Neuronal stem cell (in vitro differentiated cells): ENCODE data around the gene PARD3.

Source experiments
- DNase-seq: peaks from one replicate; pipeline ENCODE4 v3.0.0-alpha.2; 2013; ENCODE audit warnings: low spot score
- H2AFZ ChIP-seq: one replicate; pipeline ENCODE4 v1.6.1; 2013; ENCODE audit warnings: mild to moderate bottlenecking, low read length, inconsistent platforms
- H2AK5ac ChIP-seq: 2 replicates; pipeline ENCODE4 v1.6.1; 2013; ENCODE audit warnings: low read depth, mild to moderate bottlenecking, inconsistent platforms, low read length, moderate library complexity, mixed read lengths
- H2BK120ac ChIP-seq: 2 replicates; pipeline ENCODE4 v1.6.1; 2013; ENCODE audit warnings: low read depth, mild to moderate bottlenecking, inconsistent platforms, low read length, moderate library complexity, mixed read lengths
- H2BK12ac ChIP-seq: one replicate; pipeline ENCODE4 v1.6.1; 2013; ENCODE audit warnings: low read length, inconsistent platforms
- H2BK15ac ChIP-seq: 2 replicates; pipeline ENCODE4 v1.6.1; 2013; ENCODE audit warnings: mild to moderate bottlenecking, low read length, inconsistent platforms, mixed read lengths
- H2BK5ac ChIP-seq: one replicate; pipeline ENCODE4 v1.6.1; 2013; ENCODE audit warnings: inconsistent platforms, mild to moderate bottlenecking, low read length, moderate library complexity
- H3K14ac ChIP-seq: one replicate; pipeline ENCODE4 v1.6.1; 2013; ENCODE audit warnings: low read length, inconsistent platforms
- H3K18ac ChIP-seq: 2 replicates; pipeline ENCODE4 v1.6.1; 2013; ENCODE audit warnings: low read length, inconsistent platforms
- H3K23ac ChIP-seq: 2 replicates; pipeline ENCODE4 v1.6.1; 2013; ENCODE audit warnings: low read depth, mild to moderate bottlenecking, mixed read lengths, low read length, inconsistent platforms; ENCODE audit not compliant: poor library complexity
- H3K27ac ChIP-seq: replicated peaks from 3 replicates; pipeline ENCODE4 v1.5.1; 2013; ENCODE audit warnings: low read length, inconsistent platforms
- H3K27me3 ChIP-seq, 3 experiments: 2 replicates each; pipeline ENCODE4 v1.6.1; 2013; ENCODE audit warnings: low read length in 3 of 3, mild to moderate bottlenecking in 2 of 3, inconsistent platforms in 1 of 3, low read depth in 1 of 3, mixed read lengths in 1 of 3, moderate library complexity in 1 of 3; ENCODE audit not compliant: control insufficient read depth in 3 of 3, insufficient read depth in 3 of 3
- H3K36me3 ChIP-seq, 2 donors: replicated peaks in 1 of 2; 2 replicates each; pipeline ENCODE4 v1.6.1; 2013; ENCODE audit warnings: low read length in 2 of 2; ENCODE audit not compliant: control insufficient read depth in 2 of 2, insufficient read depth in 2 of 2
- H3K4ac ChIP-seq: 2 replicates; pipeline ENCODE4 v1.6.1; 2013; ENCODE audit warnings: inconsistent platforms, mild to moderate bottlenecking, low read length, moderate library complexity
- H3K4me1 ChIP-seq, 2 donors: 1 replicate in 1 of 2; 2 replicates in 1 of 2; pipeline ENCODE4 v1.6.1; 2013; ENCODE audit warnings: low read length in 2 of 2, low read depth in 1 of 2; ENCODE audit not compliant: control insufficient read depth in 2 of 2, insufficient read depth in 1 of 2
- H3K4me2 ChIP-seq: one replicate; pipeline ENCODE4 v1.6.1; 2013; ENCODE audit warnings: mild to moderate bottlenecking, low read length, inconsistent platforms; ENCODE audit not compliant: insufficient read depth, poor library complexity, severe bottlenecking
- H3K4me3 ChIP-seq, 2 donors: 2 replicates each; pipeline ENCODE4 v1.5.1; 2013; ENCODE audit warnings: low read length in 2 of 2, mild to moderate bottlenecking in 2 of 2, inconsistent platforms in 1 of 2, moderate library complexity in 1 of 2
- H3K79me1 ChIP-seq: one replicate; pipeline ENCODE4 v1.6.1; 2013; ENCODE audit warnings: low read depth, mild to moderate bottlenecking, inconsistent platforms, low read length, moderate library complexity
- H3K9ac ChIP-seq: one replicate; pipeline ENCODE4 v1.6.1; 2013; ENCODE audit warnings: mild to moderate bottlenecking, low read depth, low read length, inconsistent platforms; ENCODE audit not compliant: poor library complexity
- H3K9me3 ChIP-seq, 2 donors: replicated peaks in 1 of 2; 2 replicates each; pipeline versions ENCODE3 to v1.6.1; 2013; ENCODE audit warnings: low read length in 2 of 2, mild to moderate bottlenecking in 2 of 2, inconsistent platforms in 1 of 2, low read depth in 1 of 2, mixed read lengths in 1 of 2, moderate library complexity in 1 of 2; ENCODE audit not compliant: control insufficient read depth in 2 of 2, insufficient read depth in 1 of 2
- H4K8ac ChIP-seq: one replicate; pipeline ENCODE4 v1.6.1; 2013; ENCODE audit warnings: low read depth, mild to moderate bottlenecking, inconsistent platforms, low read length, moderate library complexity
- H4K91ac ChIP-seq: one replicate; pipeline ENCODE4 v1.6.1; 2013; ENCODE audit warnings: low read length, low read depth, mild to moderate bottlenecking, inconsistent platforms; ENCODE audit not compliant: poor library complexity
- WGBS, 2 donors: extraction: QIAGEN DNeasy Blood & Tissue Kit; methylation state at CpG; one replicate each; pipeline ENCODE4 v1.1.7; 2013; ENCODE audit warnings: missing lambda C conversion rate in 2 of 2, mixed read lengths in 1 of 2; ENCODE audit not compliant: insufficient read length in 2 of 2, insufficient replicate concordance in 1 of 2; ENCODE audit errors: extremely low coverage in 2 of 2; 5-methylcytosine and 5-hydroxymethylcytosine counted together

PARD3 gene

DNA sequence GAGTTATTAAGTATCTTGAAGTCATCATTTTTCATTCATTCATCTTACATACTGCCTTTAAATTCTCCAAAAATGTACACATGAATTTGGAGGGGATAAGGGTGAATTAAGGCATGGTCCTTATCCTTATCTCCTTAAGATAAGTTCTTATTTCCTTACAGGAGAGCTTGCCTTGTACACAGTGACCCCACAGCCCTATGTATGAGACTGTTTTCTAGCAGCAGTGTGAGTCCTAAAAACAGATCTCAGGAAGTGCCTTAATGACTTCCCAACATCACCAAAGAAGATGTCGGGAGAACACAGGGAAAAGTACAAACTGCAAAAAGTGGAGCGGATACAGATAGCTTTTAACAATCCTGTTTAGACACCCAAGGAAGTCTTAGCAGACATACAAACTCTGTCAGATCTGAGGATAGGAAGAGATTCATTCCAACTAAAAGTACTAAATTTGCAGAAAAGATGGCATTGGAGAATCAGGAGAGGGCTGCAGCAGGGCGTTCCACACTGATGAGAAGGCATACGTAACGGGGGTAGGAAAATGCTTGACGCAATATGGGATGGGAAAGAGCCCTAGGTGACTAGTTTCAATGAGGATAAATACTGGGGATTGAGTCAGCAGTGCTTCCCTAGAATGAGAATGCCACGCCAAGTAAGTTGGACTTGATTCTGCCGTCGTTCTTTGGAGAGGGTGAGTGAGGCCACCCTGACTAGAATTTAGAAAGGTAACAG lies 570.2 kb downstream of the PARD3 start:
- Histone ChIP-seq H3K9me3 (peaks cover 2 to 5% of the 10 kb centered on the region in 2 donors), H3K9ac (no peak overlapping the region), H3K4ac (no peak overlapping the region), H2BK120ac (no peak overlapping the region), H3K36me3 (no peaks in the 10 kb centered on the region), H2AFZ (no peak overlapping the region), H2BK12ac (no peak overlapping the region), H3K27me3 (peaks cover 0 to 2% (median 0%) of the 10 kb centered on the region in 3 experiments), H2BK15ac (no peak overlapping the region), H2BK5ac (no peak overlapping the region), H3K79me1 (no peaks in the 10 kb centered on the region), H2AK5ac (no peak overlapping the region), H3K27ac (no peak overlapping the region), H3K18ac (no peak overlapping the region), H3K14ac (no peak overlapping the region), H3K23ac (no peak overlapping the region), H4K8ac (no peak overlapping the region), H3K4me1 (peaks cover 0 to 4% of the 10 kb centered on the region in 2 donors), H3K4me2 (no peak overlapping the region), H3K4me3 (no peak overlapping the region), H4K91ac (no peak overlapping the region)
- no peak for DNase-seq
- WGBS, 2 donors = no CpG with 5 or more reads among the region's 9 CpGs

DNA sequence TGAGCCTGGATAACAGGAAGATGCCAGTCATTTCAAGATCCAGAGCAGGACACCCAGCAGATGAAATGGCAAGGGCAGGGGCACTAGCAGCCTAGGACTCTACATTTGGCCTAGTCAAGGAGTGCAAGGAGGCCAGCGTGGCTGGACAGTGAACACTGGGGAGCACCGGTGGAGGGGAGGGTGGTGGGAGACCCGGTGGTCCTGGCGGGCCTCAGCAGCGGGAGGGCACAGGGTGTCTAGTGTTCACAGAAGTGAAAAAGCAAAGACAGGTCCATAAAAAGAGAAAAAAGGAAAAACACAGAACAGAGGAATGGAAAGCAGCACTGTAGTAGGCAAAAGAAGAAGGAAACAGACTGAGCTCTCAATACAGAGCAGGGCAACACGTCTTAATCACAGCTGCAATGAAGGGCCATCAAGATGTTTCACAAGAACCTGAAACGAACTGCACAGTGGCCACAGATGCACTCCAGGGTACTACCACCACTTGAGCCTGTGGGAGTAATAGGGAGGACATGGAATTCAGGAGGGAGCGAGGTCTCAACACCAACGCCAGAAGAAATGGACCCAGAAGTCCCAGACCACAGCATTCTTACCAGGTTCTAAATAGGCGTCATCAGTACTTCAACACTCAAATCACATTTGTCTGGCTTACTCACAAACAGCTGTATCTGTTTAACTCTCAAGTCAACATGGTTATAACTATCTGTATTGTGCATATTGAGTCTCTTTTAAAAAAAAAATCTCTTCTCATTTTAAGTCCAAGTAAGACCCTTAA lies 573.7 kb downstream of the PARD3 start:
- no peak overlapping the region for H2BK120ac ChIP-seq
- peak overlapping the region; percentile 36 for H3K23ac ChIP-seq
- H3K36me3 ChIP-seq = no peaks in the 10 kb centered on the region
- no peak overlapping the region for H3K4me2 ChIP-seq
- no peak overlapping the region for H3K4ac ChIP-seq
- no peak overlapping the region for H3K9ac ChIP-seq
- no peak overlapping the region for H2BK15ac ChIP-seq
- peaks cover 0 to 2% (median 0%) of the 10 kb centered on the region in 3 experiments for H3K27me3 ChIP-seq
- no peak overlapping the region for H3K14ac ChIP-seq
- H4K91ac ChIP-seq = no peak overlapping the region
- no peak overlapping the region for H4K8ac ChIP-seq
- no peak overlapping the region for H2AFZ ChIP-seq
- H3K27ac ChIP-seq = no peak overlapping the region
- WGBS, 2 donors = no CpG with 5 or more reads among the region's 10 CpGs
- H3K18ac ChIP-seq = peak overlapping the region; percentile 58
- no peak overlapping the region for H2AK5ac ChIP-seq
- no peak overlapping the region for H2BK5ac ChIP-seq
- no peaks in the 10 kb centered on the region for H3K79me1 ChIP-seq
- no peak overlapping the region for H2BK12ac ChIP-seq
- H3K4me3 ChIP-seq = no peak overlapping the region
- DNase-seq = no peak
- H3K9me3 ChIP-seq = peaks cover 2 to 5% of the 10 kb centered on the region in 2 donors
- H3K4me1 ChIP-seq = peaks cover 5 to 14% of the 10 kb centered on the region in 2 donors

DNA sequence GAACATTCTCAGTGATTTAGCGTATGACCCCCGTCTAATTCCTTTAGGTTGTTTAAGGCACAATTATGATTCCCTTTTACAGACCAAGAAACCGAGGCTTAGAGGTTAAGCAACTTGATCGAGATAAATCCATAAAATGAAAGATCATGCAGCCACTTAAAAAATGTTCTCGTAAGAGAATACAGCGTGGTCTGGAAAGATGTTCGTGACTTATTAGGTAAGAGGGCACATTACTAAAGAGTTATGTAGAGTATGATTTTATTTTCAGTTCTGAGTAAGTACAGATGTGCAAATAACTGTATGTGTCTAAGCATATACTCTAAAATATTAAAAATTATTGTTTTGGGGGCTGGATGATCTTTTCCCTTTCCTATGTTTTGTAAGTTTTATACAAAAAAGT lies 575.1 kb downstream of the PARD3 start:
- Histone ChIP-seq H3K18ac (no peak overlapping the region), H2BK12ac (no peak overlapping the region), H2BK5ac (no peak overlapping the region), H3K4me2 (no peak overlapping the region), H3K4ac (no peak overlapping the region), H3K4me1 (peaks cover 5 to 20% of the 10 kb centered on the region in 2 donors), H3K9me3 (peaks cover 2 to 5% of the 10 kb centered on the region in 2 donors), H3K27ac (no peak overlapping the region), H2BK120ac (no peak overlapping the region), H3K23ac (no peak overlapping the region), H3K4me3 (no peak overlapping the region), H3K14ac (no peak overlapping the region), H2BK15ac (no peak overlapping the region), H3K79me1 (no peaks in the 10 kb centered on the region), H3K36me3 (no peaks in the 10 kb centered on the region), H3K9ac (no peak overlapping the region), H3K27me3 (peaks cover 0 to 2% (median 0%) of the 10 kb centered on the region in 3 experiments), H4K91ac (no peak overlapping the region), H4K8ac (no peak overlapping the region), H2AFZ (no peak overlapping the region), H2AK5ac (no peak overlapping the region)
- DNase-seq = no peak
- WGBS, 2 donors = no CpG with 5 or more reads among the region's 7 CpGs

DNA sequence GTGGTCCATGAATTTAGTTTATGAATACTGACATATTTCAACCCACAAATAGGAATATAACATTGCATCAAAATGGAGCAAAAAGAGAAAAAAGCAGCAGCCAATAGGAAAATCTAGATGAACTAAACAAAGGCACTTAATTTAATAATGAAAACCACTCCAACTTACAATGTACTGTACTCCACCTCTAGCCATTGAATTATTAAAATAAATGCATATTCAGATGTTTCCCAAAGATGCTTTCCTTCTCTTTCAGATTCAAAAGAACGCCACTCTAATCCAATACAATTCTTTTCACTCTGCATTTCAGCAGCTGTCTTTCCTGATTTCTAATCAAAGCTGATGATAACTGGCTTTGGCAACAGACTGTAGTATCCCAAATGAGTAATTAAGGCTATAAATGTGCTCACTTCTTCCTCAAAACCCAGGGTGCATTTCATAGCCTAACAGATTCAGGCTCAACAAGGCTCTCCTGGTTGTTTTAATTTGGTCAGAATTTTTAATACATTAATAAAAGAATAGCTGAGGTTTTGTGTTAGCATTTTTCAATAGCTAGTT lies 577.1 kb downstream of the PARD3 start:
- Histone ChIP-seq H2BK5ac (no peak overlapping the region), H3K4me1 (peaks cover 5 to 20% of the 10 kb centered on the region in 2 donors), H3K18ac (no peak overlapping the region), H2BK120ac (no peak overlapping the region), H2AK5ac (no peak overlapping the region), H2BK15ac (no peak overlapping the region), H4K91ac (no peak overlapping the region), H3K4me2 (no peak overlapping the region), H3K9ac (no peak overlapping the region), H3K14ac (no peak overlapping the region), H3K23ac (no peak overlapping the region), H3K4me3 (no peak overlapping the region), H3K9me3 (peaks cover 4 to 5% of the 10 kb centered on the region in 2 donors), H3K27ac (no peak overlapping the region), H4K8ac (no peak overlapping the region), H3K4ac (no peak overlapping the region), H2AFZ (no peak overlapping the region), H3K36me3 (no peaks in the 10 kb centered on the region), H2BK12ac (no peak overlapping the region), H3K27me3 (peaks cover 0 to 2% (median 0%) of the 10 kb centered on the region in 3 experiments), H3K79me1 (no peaks in the 10 kb centered on the region)
- no peak for DNase-seq
- WGBS, 2 donors = no CpG with 5 or more reads among the region's 1 CpG
